Parathyroid adenoma (tissue), 2 donors: ENCODE data around the gene EGFR.

Source experiments
- H2AFZ ChIP-seq: fragments of 300-600 bp; sonication (generic); one replicate; pipeline ENCODE4 v1.7.0; 2017; ENCODE audit warnings: antibody characterized with exemption, mild to moderate bottlenecking
- H3K27ac ChIP-seq: fragments of 300-600 bp; sonication (generic); one replicate; pipeline ENCODE4 v1.7.0; 2017
- H3K27me3 ChIP-seq: fragments of 300-600 bp; sonication (generic); one replicate; pipeline ENCODE4 v1.7.0; 2017; ENCODE audit warnings: low read length; ENCODE audit not compliant: control insufficient read depth, insufficient read depth
- H3K36me3 ChIP-seq: fragments of 300-600 bp; sonication (generic); one replicate; pipeline ENCODE4 v1.7.0; 2017; ENCODE audit warnings: low read length; ENCODE audit not compliant: control insufficient read depth, insufficient read depth
- H3K4me1 ChIP-seq: fragments of 300-600 bp; sonication (generic); one replicate; pipeline ENCODE4 v1.7.0; 2017; ENCODE audit warnings: control low read depth
- H3K4me2 ChIP-seq: fragments of 300-600 bp; sonication (generic); one replicate; pipeline ENCODE4 v1.7.0; 2017; ENCODE audit warnings: low read length
- H3K4me3 ChIP-seq: fragments of 300-600 bp; sonication (generic); one replicate; pipeline ENCODE4 v1.7.0; 2017; ENCODE audit warnings: low read depth, low read length
- H3K79me2 ChIP-seq: fragments of 300-600 bp; sonication (generic); one replicate; pipeline ENCODE4 v1.7.0; 2017; ENCODE audit warnings: control low read depth
- H3K9ac ChIP-seq: fragments of 300-600 bp; sonication (generic); one replicate; pipeline ENCODE4 v1.7.0; 2017; ENCODE audit warnings: mild to moderate bottlenecking
- H3K9me3 ChIP-seq: fragments of 300-600 bp; sonication (generic); one replicate; pipeline ENCODE4 v1.7.0; 2017; ENCODE audit warnings: low read length; ENCODE audit not compliant: control insufficient read depth
- TF ChIP-seq, protein P1 (sequence below): fragments of 300-600 bp; sonication (generic); IDR thresholded peaks from one replicate; pipeline ENCODE4 v1.7.0; 2017; ENCODE audit warnings: antibody characterized with exemption, mild to moderate bottlenecking
- donor health status: primary hyperparathyroidism.

The EGFR gene

DNA sequence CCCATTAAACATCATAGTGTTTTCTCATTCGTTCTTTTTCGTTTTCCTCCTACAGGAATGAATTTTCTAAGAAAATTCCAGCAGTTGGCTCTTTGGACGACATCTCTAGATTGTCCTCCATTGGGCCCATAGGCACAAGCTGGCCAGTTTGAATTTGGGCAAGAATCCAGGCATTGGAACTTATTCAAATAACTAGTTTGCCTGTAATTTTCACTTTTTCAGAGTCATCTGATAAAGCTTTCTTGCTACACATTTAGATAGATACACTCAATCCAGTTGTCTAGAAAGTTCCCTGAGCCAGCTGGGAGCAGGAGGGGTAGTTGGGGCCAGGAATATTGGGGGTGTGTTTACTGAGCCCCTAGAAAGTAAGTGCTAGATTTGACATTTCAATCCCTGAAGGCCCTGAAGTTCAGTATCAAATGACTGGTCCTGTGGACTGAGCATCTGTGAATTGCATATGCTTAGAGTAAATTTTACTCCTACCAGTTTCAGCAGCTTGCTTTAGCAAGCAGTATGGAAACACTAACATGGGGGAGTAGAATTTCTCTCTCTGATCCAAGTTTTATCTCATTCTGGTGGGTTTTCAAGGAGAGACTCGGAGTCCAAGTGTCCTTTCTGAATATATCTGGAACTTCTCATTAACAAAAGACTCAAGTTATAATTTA is 5.2 kb downstream of the EGFR start:
- no peaks in the 10 kb centered on the region for H3K4me1 ChIP-seq

DNA sequence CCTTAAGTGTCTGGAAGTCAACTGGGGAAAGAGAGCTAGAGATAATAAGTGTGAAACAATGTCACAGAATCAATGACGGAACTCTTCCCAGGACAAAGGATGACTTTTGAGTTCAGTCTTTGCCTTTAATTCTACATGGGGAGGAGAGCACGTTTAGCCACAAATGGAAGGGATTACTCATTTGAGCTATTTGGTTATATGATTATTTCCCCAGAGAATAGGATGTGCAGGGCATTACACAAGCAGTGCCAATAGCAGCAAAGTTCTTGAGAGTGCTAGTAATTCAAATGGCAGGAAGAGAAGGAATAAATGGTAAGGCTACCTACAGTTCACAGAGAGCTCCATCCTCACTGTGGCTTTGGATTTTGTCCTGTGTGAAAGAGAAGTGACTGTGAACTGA is 6.0 kb downstream of the EGFR start:
- H3K27ac ChIP-seq: no peak overlapping the region
- no peak overlapping the region for H3K4me2 ChIP-seq
- H3K79me2 ChIP-seq: no peaks in the 10 kb centered on the region
- H3K9me3 ChIP-seq: no peaks in the 10 kb centered on the region
- H3K27me3 ChIP-seq: no peaks in the 10 kb centered on the region
- H3K9ac ChIP-seq: no peak overlapping the region
- H3K4me1 ChIP-seq: no peaks in the 10 kb centered on the region
- TF ChIP-seq, protein P1, sequence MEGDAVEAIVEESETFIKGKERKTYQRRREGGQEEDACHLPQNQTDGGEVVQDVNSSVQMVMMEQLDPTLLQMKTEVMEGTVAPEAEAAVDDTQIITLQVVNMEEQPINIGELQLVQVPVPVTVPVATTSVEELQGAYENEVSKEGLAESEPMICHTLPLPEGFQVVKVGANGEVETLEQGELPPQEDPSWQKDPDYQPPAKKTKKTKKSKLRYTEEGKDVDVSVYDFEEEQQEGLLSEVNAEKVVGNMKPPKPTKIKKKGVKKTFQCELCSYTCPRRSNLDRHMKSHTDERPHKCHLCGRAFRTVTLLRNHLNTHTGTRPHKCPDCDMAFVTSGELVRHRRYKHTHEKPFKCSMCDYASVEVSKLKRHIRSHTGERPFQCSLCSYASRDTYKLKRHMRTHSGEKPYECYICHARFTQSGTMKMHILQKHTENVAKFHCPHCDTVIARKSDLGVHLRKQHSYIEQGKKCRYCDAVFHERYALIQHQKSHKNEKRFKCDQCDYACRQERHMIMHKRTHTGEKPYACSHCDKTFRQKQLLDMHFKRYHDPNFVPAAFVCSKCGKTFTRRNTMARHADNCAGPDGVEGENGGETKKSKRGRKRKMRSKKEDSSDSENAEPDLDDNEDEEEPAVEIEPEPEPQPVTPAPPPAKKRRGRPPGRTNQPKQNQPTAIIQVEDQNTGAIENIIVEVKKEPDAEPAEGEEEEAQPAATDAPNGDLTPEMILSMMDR: no peak
- no peak overlapping the region for H3K4me3 ChIP-seq
- H2AFZ ChIP-seq: no peak overlapping the region
- H3K36me3 ChIP-seq: no peaks in the 10 kb centered on the region

More for the DNA sequence above, 5.2 kb downstream of the EGFR start:
- Histone ChIP-seq H3K36me3 (no peaks in the 10 kb centered on the region), H3K27ac (no peak overlapping the region), H3K27me3 (no peaks in the 10 kb centered on the region), H3K79me2 (no peaks in the 10 kb centered on the region), H3K9ac (no peak overlapping the region), H3K4me2 (no peak overlapping the region), H2AFZ (no peak overlapping the region), H3K9me3 (no peaks in the 10 kb centered on the region), H3K4me3 (no peak overlapping the region)
- TF ChIP-seq, protein P1: no peak

DNA sequence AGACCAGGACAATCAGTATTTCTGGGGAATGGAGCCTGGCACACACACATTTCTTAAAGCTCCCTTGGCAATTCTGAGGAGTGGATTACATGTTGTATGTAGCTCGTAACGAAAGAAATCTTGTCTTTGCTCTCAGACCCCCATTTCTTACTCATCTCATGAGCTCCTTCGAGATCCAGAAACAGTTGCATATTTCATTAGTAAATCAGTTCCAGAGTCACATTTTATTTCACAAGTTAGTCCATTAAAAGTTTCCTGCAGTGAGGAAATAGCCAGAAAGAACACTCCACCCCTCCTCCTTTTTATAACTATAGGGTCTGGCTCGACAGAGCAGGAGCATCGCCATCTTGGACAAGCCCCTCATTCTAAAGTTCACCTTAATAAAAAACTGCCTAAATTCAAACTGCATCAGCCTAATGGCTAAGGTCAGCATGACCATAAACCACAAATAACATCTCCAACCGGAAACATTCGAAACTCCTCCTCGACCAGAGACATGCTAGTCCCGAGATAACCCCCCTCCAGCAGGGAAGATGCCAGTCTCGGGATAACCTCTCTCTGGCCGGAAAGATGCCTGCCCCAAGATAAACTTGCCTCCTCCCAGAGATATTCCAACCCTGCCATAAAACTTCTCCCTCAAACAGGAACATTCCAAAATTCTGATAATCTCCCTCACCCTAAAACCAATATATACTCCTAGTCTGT is 7.4 kb downstream of the EGFR start:
- no peak overlapping the region for H3K4me2 ChIP-seq
- H3K27ac ChIP-seq: no peak overlapping the region
- H3K79me2 ChIP-seq: no peaks in the 10 kb centered on the region
- no peak overlapping the region for H2AFZ ChIP-seq
- TF ChIP-seq, protein P1: no peak
- H3K9me3 ChIP-seq: no peaks in the 10 kb centered on the region
- no peaks in the 10 kb centered on the region for H3K27me3 ChIP-seq
- H3K36me3 ChIP-seq: no peaks in the 10 kb centered on the region
- H3K9ac ChIP-seq: no peak overlapping the region
- no peaks in the 10 kb centered on the region for H3K4me1 ChIP-seq
- no peak overlapping the region for H3K4me3 ChIP-seq

DNA sequence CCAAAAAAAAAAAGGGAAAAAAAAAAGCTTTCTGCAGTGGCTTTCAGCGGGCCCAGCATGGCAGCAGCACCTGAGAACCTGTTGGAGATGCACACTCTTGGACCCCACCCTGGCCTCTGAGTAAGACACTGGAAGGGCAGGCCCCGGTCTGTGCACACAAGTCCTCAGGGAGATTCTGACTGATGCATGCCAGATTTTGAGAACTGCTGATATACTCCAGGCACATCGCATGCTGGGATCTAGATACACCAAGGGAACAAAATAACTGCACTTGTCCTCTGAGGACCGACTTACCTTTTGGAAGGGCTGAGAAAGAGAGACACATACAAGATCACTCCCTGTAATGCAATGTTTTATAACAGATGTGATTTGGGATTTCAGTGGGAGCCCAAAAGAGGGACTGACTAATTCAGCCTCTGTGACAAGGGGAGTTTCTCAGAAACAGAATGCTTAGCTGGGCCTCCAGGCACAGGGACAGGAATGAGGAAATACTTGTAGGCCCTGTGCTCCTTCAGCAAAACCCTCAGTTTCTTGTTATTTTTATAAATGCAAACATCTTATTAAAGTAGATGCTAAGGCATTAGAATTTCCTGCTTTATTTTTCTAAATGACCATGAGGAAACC is 8.2 kb downstream of the EGFR start:
- no peak overlapping the region for H3K9ac ChIP-seq
- H2AFZ ChIP-seq: no peak overlapping the region
- no peaks in the 10 kb centered on the region for H3K36me3 ChIP-seq
- no peaks in the 10 kb centered on the region for H3K9me3 ChIP-seq
- no peaks in the 10 kb centered on the region for H3K4me1 ChIP-seq
- H3K79me2 ChIP-seq: no peaks in the 10 kb centered on the region
- H3K27ac ChIP-seq: no peak overlapping the region
- no peak overlapping the region for H3K4me2 ChIP-seq
- TF ChIP-seq, protein P1: no peak
- H3K4me3 ChIP-seq: no peak overlapping the region
- H3K27me3 ChIP-seq: no peaks in the 10 kb centered on the region
